GM23248 (cell line): Measurements from ENCODE around the gene NHS. TPM values are rescaled to one million over a fixed set of nuclear protein-coding genes. Genes with fewer than 3 reads are reported as not detected.
"Not testable (repeated sequence)": the region's sequence is repeated elsewhere in the genome, so short reads cannot be mapped to it uniquely, and the experiment has no call there.

Experiments used
- DNase-seq: peaks from one replicate; pipeline ENCODE4 v3.0.0-alpha.2; 2015
- H2AFZ ChIP-seq: fragments of 200-600 bp; sonication (generic); 2 replicates; pipeline ENCODE4 v1.6.1; 2016; ENCODE audit warnings: antibody characterized with exemption
- H3F3A ChIP-seq: fragments of 200-600 bp; sonication (generic); 2 replicates; pipeline ENCODE4 v1.6.1; 2016; ENCODE audit warnings: mild to moderate bottlenecking, antibody characterized with exemption, mixed run types; ENCODE audit not compliant: insufficient read depth
- H3K27ac ChIP-seq: fragments of 200-600 bp; sonication (generic); 2 replicates; pipeline ENCODE4 v1.5.1; 2016; ENCODE audit warnings: mild to moderate bottlenecking
- H3K27me3 ChIP-seq: fragments of 200-600 bp; sonication (generic); replicated peaks from 2 replicates; pipeline ENCODE4 v1.6.1; 2016; ENCODE audit warnings: mild to moderate bottlenecking; ENCODE audit not compliant: insufficient read depth
- H3K36me3 ChIP-seq: fragments of 200-600 bp; sonication (generic); 2 replicates; pipeline ENCODE4 v1.6.1; 2016; ENCODE audit warnings: low read depth, mild to moderate bottlenecking
- H3K4me1 ChIP-seq: fragments of 200-600 bp; sonication (generic); 2 replicates; pipeline ENCODE4 v1.6.1; 2016; ENCODE audit warnings: mild to moderate bottlenecking; ENCODE audit not compliant: insufficient read depth
- H3K4me2 ChIP-seq: fragments of 200-600 bp; sonication (generic); one replicate; pipeline ENCODE4 v1.6.1; 2016; ENCODE audit warnings: mild to moderate bottlenecking; ENCODE audit not compliant: unreplicated experiment
- H3K4me3 ChIP-seq: fragments of 200-600 bp; sonication (generic); 2 replicates; pipeline ENCODE4 v1.5.1; 2016; ENCODE audit warnings: mild to moderate bottlenecking
- H3K79me2 ChIP-seq: fragments of 200-600 bp; sonication (generic); 2 replicates; pipeline ENCODE4 v1.6.1; 2016; ENCODE audit warnings: mild to moderate bottlenecking; ENCODE audit not compliant: insufficient read depth
- H3K9ac ChIP-seq: fragments of 200-600 bp; sonication (generic); 2 replicates; pipeline ENCODE4 v1.6.1; 2016; ENCODE audit warnings: mild to moderate bottlenecking
- H3K9me2 ChIP-seq: fragments of 200-600 bp; sonication (generic); 2 replicates; pipeline ENCODE4 v1.6.1; 2016; ENCODE audit warnings: mixed run types, mild to moderate bottlenecking, moderate library complexity; ENCODE audit not compliant: insufficient read depth
- H3K9me3 ChIP-seq: fragments of 200-600 bp; sonication (generic); one replicate; pipeline ENCODE4 v1.6.1; 2017; ENCODE audit warnings: low read depth
- H4K20me1 ChIP-seq: fragments of 200-600 bp; sonication (generic); 2 replicates; pipeline ENCODE4 v1.6.0; 2016; ENCODE audit not compliant: insufficient read depth
- EZH2 ChIP-seq: fragments of 200-600 bp; sonication (generic); IDR thresholded peaks from 2 replicates; pipeline ENCODE4 v1.6.1; 2018; ENCODE audit warnings: antibody characterized with exemption, mild to moderate bottlenecking; ENCODE audit not compliant: insufficient read depth, poor library complexity, severe bottlenecking
- EZH2phosphoT487 ChIP-seq: fragments of 200-600 bp; sonication (generic); IDR thresholded peaks from 2 replicates; pipeline ENCODE4 v1.6.1; 2018; ENCODE audit warnings: antibody characterized with exemption, moderate library complexity, mild to moderate bottlenecking, low read depth; ENCODE audit not compliant: insufficient read depth
- WGBS, 2 experiments: methylation state at CpG; one replicate each; pipeline ENCODE4 v1.1.6; 2015 to 2017; ENCODE audit warnings: low lambda C conversion rate in 2 of 2, low coverage in 1 of 2; ENCODE audit errors: missing lambda C conversion rate in 2 of 2; 5-methylcytosine and 5-hydroxymethylcytosine counted together
- in situ Hi-C: fragments of 300-500 bp; cut with MboI; formaldehyde crosslinking; loops from 2 replicates; pipeline ENCODE4 v1.15.0; 2020
- polyA plus RNA-seq: library from polyadenylated mRNA; unstranded; fragments of >200 nt; fragmentation: Nextera tagmentation; extraction: Ambion mirVana; gene quantifications from 2 replicates; pipeline ENCODE4 v1.2.1, GENCODE V29; 2016
- total RNA-seq: library from RNA; depleted of rRNA; stranded (reverse); fragments of >200 nt; shearing (Covaris generic); gene quantifications from 2 replicates; pipeline ENCODE4 v1.2.3, GENCODE V29; 2014

Gene NHS
- total and polyA plus RNA-seq, 2 experiments from 2014 or later = 1.0 to 5.6 TPM

DNA sequence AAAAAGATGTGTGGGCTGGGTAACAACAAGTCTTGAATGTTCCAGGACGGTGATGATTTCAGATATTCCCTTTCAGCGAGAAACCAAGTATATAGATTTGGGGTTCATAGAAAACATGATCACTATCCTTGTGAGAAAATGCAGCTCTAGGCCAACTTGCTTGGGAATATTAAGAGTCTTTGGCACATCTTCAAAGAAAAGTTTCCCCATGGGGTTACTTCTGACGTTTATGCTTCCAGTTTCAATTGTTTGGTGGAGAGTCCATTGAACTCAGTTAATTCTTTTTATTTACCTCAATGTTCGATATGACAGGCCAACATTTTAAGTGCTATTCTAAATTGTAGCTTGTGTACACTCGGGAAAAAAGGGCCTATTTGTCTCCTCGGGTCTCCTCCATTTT is 126.7 kb downstream of the NHS start:
- no peak overlapping the region for H3K4me2 ChIP-seq
- H3K4me1 ChIP-seq = peaks cover 10% of the 10 kb centered on the region; the same call in 1 of the 2 replicates
- DNase-seq = no peak
- no peaks in the 10 kb centered on the region for H3K9me3 ChIP-seq
- no peak overlapping the region for H2AFZ ChIP-seq
- H4K20me1 ChIP-seq = no peaks in the 10 kb centered on the region
- TF ChIP-seq EZH2 (no peak), EZH2phosphoT487 (no peak)
- H3K27me3 ChIP-seq = no peaks in the 10 kb centered on the region
- no peak overlapping the region for H3K9ac ChIP-seq
- H3F3A ChIP-seq = no peaks in the 10 kb centered on the region
- in situ Hi-C loops = no loop called here
- no peaks in the 10 kb centered on the region for H3K79me2 ChIP-seq
- no peak overlapping the region for H3K27ac ChIP-seq
- H3K36me3 ChIP-seq = no peaks in the 10 kb centered on the region
- H3K4me3 ChIP-seq = no peak overlapping the region
- 77 to 82% methylated on average over 6 of the region's 6 CpGs for WGBS, 2 experiments
- H3K9me2 ChIP-seq = no peaks in the 10 kb centered on the region

DNA sequence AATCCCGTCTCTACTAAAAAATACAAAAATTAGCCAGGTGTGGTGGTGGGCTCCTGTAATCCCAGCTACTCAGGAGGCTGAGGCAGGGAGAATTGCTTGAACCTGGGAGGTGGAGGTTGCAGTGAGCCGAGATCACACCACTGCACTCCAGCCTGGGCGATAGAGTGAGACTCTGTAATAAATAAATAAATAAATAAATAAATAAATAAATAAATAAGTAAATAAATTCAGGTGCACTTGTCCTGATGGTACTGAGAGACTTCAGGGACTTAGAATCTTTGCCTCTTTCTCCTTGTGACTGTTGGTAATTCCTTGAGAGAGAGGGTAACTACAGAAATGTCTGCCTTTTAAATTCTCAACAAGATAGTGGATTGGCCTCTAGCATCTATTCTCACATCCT is 131.4 kb downstream of the NHS start:
- H4K20me1 ChIP-seq, H3K79me2 ChIP-seq, H3K4me3 ChIP-seq, DNase-seq, H3K9me3 ChIP-seq, H3K4me2 ChIP-seq, H3F3A ChIP-seq, H2AFZ ChIP-seq, in situ Hi-C loops, H3K4me1 ChIP-seq, H3K9ac ChIP-seq, H3K9me2 ChIP-seq, H3K27me3 ChIP-seq, H3K36me3 ChIP-seq, H3K27ac ChIP-seq: not testable (repeated sequence)
- 100% methylated on average over 3 of the region's 3 CpGs for WGBS, 2 experiments

DNA sequence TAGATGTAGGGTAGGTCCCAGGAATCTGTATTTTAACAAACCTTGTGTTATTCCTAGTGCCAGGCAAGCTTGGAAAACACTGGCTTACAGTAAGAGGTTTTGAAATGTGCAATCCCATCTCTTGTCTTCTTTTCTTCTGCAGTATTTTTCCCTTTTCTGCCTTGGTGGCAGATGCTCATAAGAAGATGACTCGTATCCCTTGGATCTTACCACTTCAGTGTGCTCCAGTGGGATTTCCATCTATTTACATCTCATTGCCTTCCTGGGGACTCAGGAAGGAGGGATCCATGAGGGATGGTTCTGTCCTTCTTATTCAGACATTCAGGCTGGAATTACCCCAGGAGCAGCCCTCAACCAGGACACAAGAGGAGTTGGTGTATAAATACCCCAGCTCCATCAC is 136.6 kb downstream of the NHS start:
- in situ Hi-C loops = no loop called here
- Histone ChIP-seq H4K20me1 (no peaks in the 10 kb centered on the region), H3K4me3 (no peak overlapping the region), H3K27me3 (no peaks in the 10 kb centered on the region), H3K27ac (no peak overlapping the region), H3K9me3 (no peaks in the 10 kb centered on the region), H3K9ac (no peak overlapping the region), H3K4me1 (no peaks in the 10 kb centered on the region), H3F3A (no peaks in the 10 kb centered on the region), H3K4me2 (no peak overlapping the region), H3K9me2 (no peaks in the 10 kb centered on the region), H3K79me2 (no peaks in the 10 kb centered on the region), H3K36me3 (no peaks in the 10 kb centered on the region), H2AFZ (no peak overlapping the region)
- peak; percentile 56 for DNase-seq
- 93 to 100% methylated on average over 1 of the region's 1 CpG for WGBS, 2 experiments
- TF ChIP-seq EZH2 (no peak), EZH2phosphoT487 (no peak)

DNA sequence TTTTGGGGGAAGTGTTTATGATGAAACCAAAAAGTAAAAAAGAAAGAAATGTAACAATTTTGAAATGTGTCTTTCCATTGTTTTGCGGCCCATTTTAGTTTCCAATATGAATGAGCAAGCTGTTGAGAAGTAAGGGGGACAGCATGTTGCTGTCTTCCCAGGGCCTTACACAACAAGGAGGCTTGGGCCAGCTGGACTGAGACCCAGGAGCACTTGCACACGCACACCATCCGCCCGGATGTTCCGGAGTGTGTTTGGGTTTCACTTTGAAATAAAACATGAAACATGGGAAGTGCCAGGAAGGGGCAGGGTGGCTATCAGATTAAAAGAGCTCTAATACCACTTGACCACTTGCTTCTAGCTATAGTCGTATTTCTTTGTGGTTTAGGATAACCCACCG is 144.4 kb downstream of the NHS start:
- H3K9me3 ChIP-seq = no peaks in the 10 kb centered on the region
- peak overlapping the region; percentile 35 for H3K4me2 ChIP-seq
- no peaks in the 10 kb centered on the region for H3K27me3 ChIP-seq
- no peaks in the 10 kb centered on the region for H4K20me1 ChIP-seq
- H3K4me3 ChIP-seq = peak overlapping the region; percentile 51
- H3K9me2 ChIP-seq = no peaks in the 10 kb centered on the region
- DNase-seq = peak; percentile 55
- whole genome bisulfite sequencing, 2 experiments = 22 to 23% methylated on average over 7 of the region's 7 CpGs
- H2AFZ ChIP-seq = no peak overlapping the region
- in situ Hi-C loops = no loop called here
- no peaks in the 10 kb centered on the region for H3F3A ChIP-seq
- no peaks in the 10 kb centered on the region for H3K36me3 ChIP-seq
- H3K4me1 ChIP-seq = peaks cover 12% of the 10 kb centered on the region
- H3K9ac ChIP-seq = 0 out of 2 replicates have a peak overlapping the region, but pooled peaks have one; percentile 17
- no peaks in the 10 kb centered on the region for H3K79me2 ChIP-seq
- TF ChIP-seq EZH2phosphoT487 = no peak
- TF ChIP-seq EZH2 = no peak
- no peak overlapping the region for H3K27ac ChIP-seq

DNA sequence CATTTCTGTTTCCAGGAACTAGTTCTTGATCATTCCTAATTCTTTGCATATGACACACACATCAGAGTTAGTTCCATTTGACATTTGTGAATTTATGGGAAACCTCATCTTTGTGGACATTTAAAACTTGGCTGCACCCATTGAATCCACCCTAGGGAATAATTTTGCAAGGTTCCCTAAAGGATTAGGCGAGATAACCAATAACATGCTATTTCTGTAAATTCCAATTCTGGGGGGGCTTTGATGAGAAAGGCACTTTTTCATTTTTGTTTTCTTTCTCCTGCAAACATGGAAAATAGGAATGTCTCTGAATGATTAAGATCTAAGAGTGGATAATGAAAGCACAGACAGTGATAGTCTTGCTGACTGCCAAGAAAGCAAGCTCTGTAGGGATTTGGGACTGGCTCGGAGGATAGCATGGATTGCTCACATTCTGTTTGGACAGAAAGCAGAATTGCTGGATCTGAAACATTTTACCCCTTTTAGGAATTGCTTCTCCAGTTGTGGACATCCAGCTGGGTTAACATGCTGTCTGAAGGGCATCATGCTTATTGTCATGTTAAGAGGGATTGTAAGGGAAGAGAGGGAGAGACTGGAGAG is 145.1 kb downstream of the NHS start:
- Histone ChIP-seq H3K4me2 (peak overlapping the region; percentile 42), H3K4me3 (0 out of 2 replicates have a peak overlapping the region, but pooled peaks have one; percentile 51), H3K36me3 (no peaks in the 10 kb centered on the region)

More for the DNA sequence above, 145.1 kb downstream of the NHS start:
- Histone ChIP-seq H3F3A (no peaks in the 10 kb centered on the region), H3K9me2 (no peaks in the 10 kb centered on the region), H3K9me3 (no peaks in the 10 kb centered on the region), H3K9ac (no peak overlapping the region), H4K20me1 (no peaks in the 10 kb centered on the region), H3K27ac (peak overlapping the region; percentile 8; the same call in 1 of the 2 replicates), H3K27me3 (no peaks in the 10 kb centered on the region), H3K4me1 (peaks cover 16% of the 10 kb centered on the region), H2AFZ (no peak overlapping the region), H3K79me2 (no peaks in the 10 kb centered on the region)
- no peak for TF ChIP-seq EZH2phosphoT487
- no peak for TF ChIP-seq EZH2
- 33 to 34% methylated on average over 2 of the region's 2 CpGs for WGBS, 2 experiments
- in situ Hi-C loops = no loop called here
- peak; percentile 42 for DNase-seq
